IMR-90 (cell line): Measurements from ENCODE around the gene PAX2. TPM values are rescaled to one million over a fixed set of nuclear protein-coding genes. Genes with fewer than 3 reads are reported as not detected.

ENCODE experiments used
- ATAC-seq: fragments of 200-7000 bp; cut with Tn5 transposase; 2 replicates; pipeline ENCODE4 v1.9.1; 2020; ENCODE audit warnings: low read depth, mild to moderate bottlenecking, moderate library complexity
- BruUV-seq: library from RNA; stranded (reverse); fragments of 400-500 nt; replicated peaks from 2 replicates; lab custom pipeline; 2021; lab: Mats Ljungman, UMichigan
- CTCF ChIA-PET: fragments of 300-600 bp; formaldehyde crosslinking; extraction: SDS; loops from one replicate; lab custom pipeline; 2021; ENCODE audit warnings: antibody characterized with exemption; lab: Yijun Ruan, JAX
- POLR2A ChIA-PET: fragments of 300-600 bp; sonication (Branson Sonifier 250); formaldehyde crosslinking; loops from one replicate; lab custom pipeline; 2022; ENCODE audit warnings: antibody characterized with exemption; ENCODE audit not compliant: unreplicated experiment; lab: Charles Lee
- DNase-seq: peaks from one replicate; pipeline ENCODE4 v3.0.0; 2013
- H2AFZ ChIP-seq: replicated peaks from 2 replicates; pipeline ENCODE3; 2013; ENCODE audit warnings: low read length, mild to moderate bottlenecking; ENCODE audit not compliant: poor library complexity
- H2AK5ac ChIP-seq: 2 replicates; pipeline ENCODE4 v1.6.1; 2013; ENCODE audit warnings: low read depth, low read length, inconsistent platforms
- H2AK9ac ChIP-seq: replicated peaks from 2 replicates; pipeline ENCODE3; 2013; ENCODE audit warnings: mild to moderate bottlenecking, low read depth, low read length, moderate library complexity; ENCODE audit not compliant: poor library complexity
- H2BK120ac ChIP-seq: 2 replicates; pipeline ENCODE4 v1.6.1; 2013; ENCODE audit warnings: low read depth, low read length, inconsistent platforms
- H2BK15ac ChIP-seq: 3 replicates; pipeline ENCODE4 v1.6.1; 2013; ENCODE audit warnings: low read depth, low read length, inconsistent platforms
- H2BK20ac ChIP-seq: 2 replicates; pipeline ENCODE4 v1.6.1; 2013; ENCODE audit warnings: low read depth, mild to moderate bottlenecking, inconsistent platforms, low read length, moderate library complexity
- H2BK5ac ChIP-seq: 2 replicates; pipeline ENCODE4 v1.6.1; 2013; ENCODE audit warnings: mild to moderate bottlenecking, low read depth, low read length, inconsistent platforms; ENCODE audit not compliant: poor library complexity, severe bottlenecking
- H3K14ac ChIP-seq: replicated peaks from 2 replicates; pipeline ENCODE4 v1.6.1; 2013; ENCODE audit warnings: low read depth, low read length, inconsistent platforms
- H3K18ac ChIP-seq: 2 replicates; pipeline ENCODE4 v1.6.1; 2013; ENCODE audit warnings: low read depth, low read length, control low read depth
- H3K23ac ChIP-seq: 2 replicates; pipeline ENCODE4 v1.6.1; 2013; ENCODE audit warnings: low read depth, low read length, inconsistent platforms
- H3K27ac ChIP-seq: 2 replicates; pipeline ENCODE4 v1.5.1; 2013; ENCODE audit warnings: mild to moderate bottlenecking, control low read depth, low read length; ENCODE audit not compliant: insufficient read depth
- H3K27me3 ChIP-seq: 2 replicates; pipeline ENCODE4 v1.6.1; 2013; ENCODE audit warnings: low read length; ENCODE audit not compliant: control insufficient read depth, insufficient read depth
- H3K36me3 ChIP-seq: 2 replicates; pipeline ENCODE4 v1.6.1; 2013; ENCODE audit warnings: low read length, mixed read lengths; ENCODE audit not compliant: control insufficient read depth, insufficient read depth
- H3K4ac ChIP-seq: 2 replicates; pipeline ENCODE4 v1.6.1; 2013; ENCODE audit warnings: low read depth, low read length, inconsistent platforms
- H3K4me1 ChIP-seq: 2 replicates; pipeline ENCODE4 v1.6.1; 2013; ENCODE audit warnings: low read length, mixed read lengths; ENCODE audit not compliant: control insufficient read depth, insufficient read depth
- H3K4me2 ChIP-seq: 2 replicates; pipeline ENCODE4 v1.6.1; 2013; ENCODE audit warnings: low read depth, mild to moderate bottlenecking, control low read depth, low read length, moderate library complexity
- H3K4me3 ChIP-seq: 2 replicates; pipeline ENCODE4 v1.5.1; 2013; ENCODE audit warnings: low read depth, mild to moderate bottlenecking, control low read depth, low read length, moderate library complexity; ENCODE audit not compliant: insufficient read depth
- H3K56ac ChIP-seq: 2 replicates; pipeline ENCODE4 v1.6.1; 2013; ENCODE audit warnings: low read length, inconsistent platforms; ENCODE audit not compliant: insufficient read depth; ENCODE audit errors: extremely low read depth
- H3K79me1 ChIP-seq, 2 experiments: 2 replicates each; pipeline ENCODE4 v1.6.1; 2013; ENCODE audit warnings: low read length in 2 of 2, inconsistent platforms in 1 of 2, low read depth in 1 of 2
- H3K9ac ChIP-seq: 2 replicates; pipeline ENCODE4 v1.6.1; 2013; ENCODE audit warnings: low read depth, low read length, control low read depth
- H3K9me1 ChIP-seq: 2 replicates; pipeline ENCODE4 v1.6.1; 2013; ENCODE audit warnings: low read length, inconsistent platforms; ENCODE audit not compliant: insufficient read depth
- H3K9me3 ChIP-seq: 2 replicates; pipeline ENCODE4 v1.6.1; 2013; ENCODE audit warnings: low read length; ENCODE audit not compliant: control insufficient read depth, insufficient read depth
- H4K20me1 ChIP-seq: 2 replicates; pipeline ENCODE4 v1.6.1; 2013; ENCODE audit warnings: low read length, inconsistent platforms; ENCODE audit not compliant: insufficient read depth
- H4K5ac ChIP-seq: 2 replicates; pipeline ENCODE4 v1.6.1; 2013; ENCODE audit warnings: mild to moderate bottlenecking, low read depth, low read length, control low read depth
- H4K8ac ChIP-seq, 2 experiments: 2 replicates each; pipeline ENCODE4 v1.6.1; 2013; ENCODE audit warnings: low read depth in 2 of 2, low read length in 2 of 2, control low read depth in 1 of 2, inconsistent platforms in 1 of 2
- H4K91ac ChIP-seq: 2 replicates; pipeline ENCODE4 v1.6.1; 2013; ENCODE audit warnings: low read depth, low read length, inconsistent platforms; ENCODE audit not compliant: insufficient read depth
- FOS ChIP-seq: fragments of 150-350 bp; IDR thresholded peaks from 2 replicates; pipeline ENCODE4 v1.6.1; 2016; ENCODE audit warnings: low read depth, low read length
- WGBS, 2 experiments: methylation state at CpG; one replicate each; pipeline versions ENCODE4 v1.1.5 to v1.1.7; 2013; ENCODE audit warnings: missing lambda C conversion rate in 2 of 2; ENCODE audit not compliant: insufficient read length in 1 of 2; ENCODE audit errors: extremely low coverage in 2 of 2; 5-methylcytosine and 5-hydroxymethylcytosine counted together
- dilution Hi-C: fragments of 300-500 bp; cut with HindIII; formaldehyde crosslinking; loops from one replicate; pipeline ENCODE4 v1.14.3; 2018; ENCODE audit warnings: low sequenced_read_pairs; ENCODE audit not compliant: unreplicated experiment
- in situ Hi-C: fragments of 300-500 bp; cut with MboI; formaldehyde crosslinking; loops from 3 replicates; pipeline ENCODE4 v1.14.3; 2019; ENCODE audit warnings: low sequenced_read_pairs, inconsistent platforms, mixed read lengths
- intact Hi-C: fragments of 100-400 bp; cut with micrococcal nuclease; formaldehyde crosslinking; loops from 2 replicates; pipeline ENCODE4 v1.10.0; 2022
- polyA plus RNA-seq, 3 experiments: library from polyadenylated mRNA; depleted of rRNA; stranded (reverse); fragments of >200 nt; gene quantifications; 2 replicates each; pipeline ENCODE4 v1.2.3, GENCODE V29; 2012; ENCODE audit warnings: low replicate concordance in 1 of 3
- total RNA-seq: library from RNA; depleted of rRNA; stranded (reverse); fragments of >200 nt; gene quantifications from 2 replicates; pipeline ENCODE4 v1.2.3, GENCODE V29; 2012

The PAX2 gene
- total and polyA plus RNA-seq, 2 of the 4 experiments (the other 2 are of a cell fraction): not detected

- Histone ChIP-seq H3K18ac (no peak overlapping the region), H3K9me1 (no peaks in the 10 kb centered on the region), H3K4me3 (no peak overlapping the region), H2AK9ac (no peak overlapping the region), H3K27ac (no peak overlapping the region), H3K23ac (no peak overlapping the region), H2AK5ac (no peak overlapping the region), H2BK120ac (no peak overlapping the region), H2AFZ (no peak overlapping the region), H3K56ac (no peak overlapping the region), H3K9ac (no peak overlapping the region), H3K4ac (no peak overlapping the region), H4K8ac (no peak overlapping the region), H4K20me1 (peaks cover 5% of the 10 kb centered on the region; the same call in 1 of the 2 replicates), H3K27me3 (peaks cover 94% of the 10 kb centered on the region), H3K79me1 (no peaks in the 10 kb centered on the region), H3K36me3 (no peaks in the 10 kb centered on the region), H3K9me3 (no peaks in the 10 kb centered on the region; the same call in 1 of the 2 replicates), H3K14ac (no peak overlapping the region), H2BK15ac (no peak overlapping the region), H2BK5ac (no peak overlapping the region), H3K4me1 (no peaks in the 10 kb centered on the region), H4K91ac (no peak overlapping the region), H2BK20ac (no peak overlapping the region), H4K5ac (no peak overlapping the region), H3K4me2 (no peak overlapping the region)
- in situ Hi-C loops: no loop called here
- DNase-seq (no peak), ATAC-seq (no peak)
- TF ChIP-seq FOS: no peak
- ChIA-PET CTCF (interaction anchor here (0.7 kb wide), 1 partner anchor 110 kb away, joined by 3 read pairs; no protein-coding TSS in a partner anchor), POLR2A (no interaction called here)
- WGBS, 2 experiments: 18% methylated on average over 3 of the region's 9 CpGs; no CpG with 5 or more reads in 1 of the 2 experiments
- BruUV-seq: no TSS peak
- intact Hi-C loops: loop anchor here (10.0 kb wide), 1 partner anchor 128 kb away; no protein-coding TSS in a partner anchor
- dilution Hi-C loops: no loop called here
These were observed 1.5 kb downstream of the PAX2 start for GRCh38 chr10:100746784-100747455.
